ENCODE data around the gene DUT. TPM values are rescaled to one million over a fixed set of nuclear protein-coding genes. Genes with fewer than 3 reads are reported as not detected.

DUT gene
- total RNA-seq, 1 donor from 2014 or later: 41.4 TPM

DNA sequence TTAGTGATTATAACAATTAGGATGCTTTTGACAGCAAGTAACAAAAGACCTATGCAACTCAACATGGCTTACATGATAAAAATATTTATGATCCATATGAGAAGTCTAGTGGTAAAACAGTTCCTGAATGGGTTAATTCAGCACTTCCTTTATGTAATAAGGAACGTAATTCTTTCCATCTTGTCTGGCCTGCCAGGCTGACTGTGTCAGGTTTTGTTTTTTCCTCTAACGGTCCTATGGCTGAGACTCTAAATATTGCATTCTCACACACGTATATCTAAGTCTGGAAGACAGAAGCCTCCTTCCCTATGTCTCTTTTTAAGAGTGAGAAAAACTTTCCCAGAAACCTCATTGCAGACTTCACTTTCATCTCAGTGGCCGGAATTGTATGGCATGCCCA, 50.6 kb downstream of the DUT start:
- Histone ChIP-seq H3K79me2 (ENCODE audit: insufficient read depth, low read length) (no peaks in the 10 kb centered on the region), H3K36me3 (ENCODE audit: insufficient read depth, low read length) (no peaks in the 10 kb centered on the region), H3K4me1 (ENCODE audit: insufficient read depth, low read length) (peaks cover 12% of the 10 kb centered on the region), H3K4me2 (ENCODE audit: low read length) (no peak overlapping the region), H3K9ac (ENCODE audit: low read length) (no peak overlapping the region), H2AFZ (ENCODE audit: low read depth, low read length) (no peak overlapping the region), H3K27me3 (ENCODE audit: insufficient read depth, low read length) (no peaks in the 10 kb centered on the region), H3K4me3 (ENCODE audit: insufficient read depth, low read depth, low read length) (no peak overlapping the region), H3K27ac (ENCODE audit: low read depth, low read length) (no peak overlapping the region), H3K9me3 (ENCODE audit: insufficient read depth, low read depth, low read length) (no peaks in the 10 kb centered on the region), H4K20me1 (ENCODE audit: insufficient read depth, low read length) (no peaks in the 10 kb centered on the region)
- TF ChIP-seq, protein P1, sequence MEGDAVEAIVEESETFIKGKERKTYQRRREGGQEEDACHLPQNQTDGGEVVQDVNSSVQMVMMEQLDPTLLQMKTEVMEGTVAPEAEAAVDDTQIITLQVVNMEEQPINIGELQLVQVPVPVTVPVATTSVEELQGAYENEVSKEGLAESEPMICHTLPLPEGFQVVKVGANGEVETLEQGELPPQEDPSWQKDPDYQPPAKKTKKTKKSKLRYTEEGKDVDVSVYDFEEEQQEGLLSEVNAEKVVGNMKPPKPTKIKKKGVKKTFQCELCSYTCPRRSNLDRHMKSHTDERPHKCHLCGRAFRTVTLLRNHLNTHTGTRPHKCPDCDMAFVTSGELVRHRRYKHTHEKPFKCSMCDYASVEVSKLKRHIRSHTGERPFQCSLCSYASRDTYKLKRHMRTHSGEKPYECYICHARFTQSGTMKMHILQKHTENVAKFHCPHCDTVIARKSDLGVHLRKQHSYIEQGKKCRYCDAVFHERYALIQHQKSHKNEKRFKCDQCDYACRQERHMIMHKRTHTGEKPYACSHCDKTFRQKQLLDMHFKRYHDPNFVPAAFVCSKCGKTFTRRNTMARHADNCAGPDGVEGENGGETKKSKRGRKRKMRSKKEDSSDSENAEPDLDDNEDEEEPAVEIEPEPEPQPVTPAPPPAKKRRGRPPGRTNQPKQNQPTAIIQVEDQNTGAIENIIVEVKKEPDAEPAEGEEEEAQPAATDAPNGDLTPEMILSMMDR (IDR thresholded peaks at IDR 0.05; ENCODE audit: insufficient read depth, low read depth, low read length): no peak
- no peak for TF ChIP-seq EZH2 (IDR thresholded peaks at IDR 0.05; ENCODE audit: insufficient read depth, low read length)
- Mint-ChIP-seq H3K27me3 (ENCODE audit: low read depth, unreplicated experiment) (no peaks in the 10 kb centered on the region), H3K27ac (ENCODE audit: unreplicated experiment) (no peak overlapping the region), H3K36me3 (ENCODE audit: low read depth, unreplicated experiment) (peaks cover 2% of the 10 kb centered on the region), H3K4me1 (ENCODE audit: low read depth, unreplicated experiment) (peaks cover 6% of the 10 kb centered on the region), H3K9me3 (ENCODE audit: unreplicated experiment) (peaks cover 5% of the 10 kb centered on the region), H3K4me3 (ENCODE audit: unreplicated experiment) (no peak overlapping the region)
- no peak for FAIRE-seq
- DNase-seq (ENCODE audit: low read depth): no peak

DNA sequence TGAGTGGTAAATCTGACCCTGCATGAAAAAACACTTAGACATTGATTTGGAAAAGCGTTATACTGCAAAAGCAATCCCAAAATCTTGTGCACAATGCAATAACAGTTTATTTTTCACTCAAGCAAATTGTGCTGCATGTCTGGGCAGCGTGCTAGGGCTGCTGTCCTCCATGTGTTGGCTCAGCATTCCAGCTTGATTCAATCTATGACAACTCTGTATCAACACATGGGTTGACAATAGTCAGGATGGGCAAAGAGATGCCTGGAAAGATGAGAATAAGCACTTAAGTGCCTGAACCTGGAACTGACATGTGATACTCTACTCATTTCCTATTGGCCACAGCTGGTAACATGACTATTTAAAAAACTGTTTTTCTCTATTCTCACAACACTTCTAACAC, 51.8 kb downstream of the DUT start:
- H3K4me1 Mint-ChIP-seq (ENCODE audit: low read depth, unreplicated experiment): peaks cover 10% of the 10 kb centered on the region
- no peak overlapping the region for H3K4me3 ChIP-seq (ENCODE audit: insufficient read depth, low read depth, low read length)
- FAIRE-seq: no peak

DNA sequence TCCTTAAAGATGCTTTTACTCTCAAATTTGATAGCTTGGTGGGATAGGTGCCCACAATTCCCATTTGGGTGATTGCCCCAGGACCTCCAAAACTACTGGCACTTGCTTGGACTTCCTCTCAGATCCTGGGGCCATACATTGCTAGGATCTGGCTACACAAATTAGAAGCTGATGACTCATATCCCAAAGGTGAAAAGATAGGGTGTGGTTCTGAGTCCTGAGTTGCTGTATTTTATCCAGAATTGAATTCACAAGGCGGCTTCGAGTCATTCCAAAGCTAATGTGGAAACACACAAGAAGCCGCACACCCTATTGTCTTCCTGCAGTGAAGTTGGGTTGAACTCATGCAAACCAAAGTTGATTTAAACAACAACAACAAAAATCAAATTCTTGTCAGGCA, 53.4 kb downstream of the DUT start:
- Mint-ChIP-seq H3K4me3 (ENCODE audit: unreplicated experiment) (no peak overlapping the region), H3K36me3 (ENCODE audit: low read depth, unreplicated experiment) (no peaks in the 10 kb centered on the region), H3K27me3 (ENCODE audit: low read depth, unreplicated experiment) (no peaks in the 10 kb centered on the region), H3K4me1 (ENCODE audit: low read depth, unreplicated experiment) (peaks cover 25% of the 10 kb centered on the region), H3K9me3 (ENCODE audit: unreplicated experiment) (no peaks in the 10 kb centered on the region), H3K27ac (ENCODE audit: unreplicated experiment) (no peak overlapping the region)
- no peak overlapping the region for H2AFZ ChIP-seq (ENCODE audit: low read depth, low read length)
- H3K9me3 ChIP-seq (ENCODE audit: insufficient read depth, low read depth, low read length): no peaks in the 10 kb centered on the region
- H3K4me3 ChIP-seq (ENCODE audit: insufficient read depth, low read depth, low read length): no peak overlapping the region
- H3K27ac ChIP-seq (ENCODE audit: low read depth, low read length): peak overlapping the region; percentile 73
- H3K4me1 ChIP-seq (ENCODE audit: insufficient read depth, low read length): peaks cover 29% of the 10 kb centered on the region
- H3K36me3 ChIP-seq (ENCODE audit: insufficient read depth, low read length): no peaks in the 10 kb centered on the region
- no peak for DNase-seq (ENCODE audit: low read depth)
- FAIRE-seq: no peak
- no peak for TF ChIP-seq EZH2 (IDR thresholded peaks at IDR 0.05; ENCODE audit: insufficient read depth, low read length)
- TF ChIP-seq, protein P1 (IDR thresholded peaks at IDR 0.05; ENCODE audit: insufficient read depth, low read depth, low read length): no peak
- peak overlapping the region; percentile 32 for H3K4me2 ChIP-seq (ENCODE audit: low read length)
- H3K27me3 ChIP-seq (ENCODE audit: insufficient read depth, low read length): no peaks in the 10 kb centered on the region
- H3K9ac ChIP-seq (ENCODE audit: low read length): peak overlapping the region; percentile 7
- H3K79me2 ChIP-seq (ENCODE audit: insufficient read depth, low read length): no peaks in the 10 kb centered on the region
- no peaks in the 10 kb centered on the region for H4K20me1 ChIP-seq (ENCODE audit: insufficient read depth, low read length)

More for the DNA sequence above, 51.8 kb downstream of the DUT start:
- Mint-ChIP-seq H3K27ac (ENCODE audit: unreplicated experiment) (no peak overlapping the region), H3K36me3 (ENCODE audit: low read depth, unreplicated experiment) (no peaks in the 10 kb centered on the region), H3K4me3 (ENCODE audit: unreplicated experiment) (no peak overlapping the region), H3K9me3 (ENCODE audit: unreplicated experiment) (no peaks in the 10 kb centered on the region), H3K27me3 (ENCODE audit: low read depth, unreplicated experiment) (no peaks in the 10 kb centered on the region)
- no peak overlapping the region for H3K9ac ChIP-seq (ENCODE audit: low read length)
- no peak overlapping the region for H3K27ac ChIP-seq (ENCODE audit: low read depth, low read length)
- no peaks in the 10 kb centered on the region for H3K79me2 ChIP-seq (ENCODE audit: insufficient read depth, low read length)
- no peaks in the 10 kb centered on the region for H3K9me3 ChIP-seq (ENCODE audit: insufficient read depth, low read depth, low read length)
- H3K4me2 ChIP-seq (ENCODE audit: low read length): no peak overlapping the region
- peaks cover 14% of the 10 kb centered on the region for H3K4me1 ChIP-seq (ENCODE audit: insufficient read depth, low read length)
- H2AFZ ChIP-seq (ENCODE audit: low read depth, low read length): no peak overlapping the region
- no peaks in the 10 kb centered on the region for H3K36me3 ChIP-seq (ENCODE audit: insufficient read depth, low read length)
- H4K20me1 ChIP-seq (ENCODE audit: insufficient read depth, low read length): no peaks in the 10 kb centered on the region
- TF ChIP-seq, protein P1 (IDR thresholded peaks at IDR 0.05; ENCODE audit: insufficient read depth, low read depth, low read length): no peak
- TF ChIP-seq EZH2 (IDR thresholded peaks at IDR 0.05; ENCODE audit: insufficient read depth, low read length): no peak
- DNase-seq (ENCODE audit: low read depth): no peak
- H3K27me3 ChIP-seq (ENCODE audit: insufficient read depth, low read length): no peaks in the 10 kb centered on the region
